GM18520 (cell line): ENCODE data around the gene SLC39A10.
A peak's percentile ranks its signal among the peaks of the same experiment; 100 is the strongest.
"Not testable (repeated sequence)": the region's sequence is repeated elsewhere in the genome, so short reads cannot be mapped to it uniquely, and the experiment has no call there.

Source experiments
- ATAC-seq: cut with Tn5 transposase; IDR thresholded peaks from one replicate; pipeline ENCODE4 v1.9.1; 2021; ENCODE audit not compliant: unreplicated experiment

Gene SLC39A10

GRCh38 chr2:195644708-195645107 lies 12.3 kb upstream of the SLC39A10 start:
- ATAC-seq = not testable (repeated sequence)

- no peak for ATAC-seq
These were observed 11.6 kb upstream of the SLC39A10 start for GRCh38 chr2:195645413-195645812.

GRCh38 chr2:195646424-195646823 lies 10.6 kb upstream of the SLC39A10 start:
- no peak for ATAC-seq

- no peak for ATAC-seq
These were observed 9.7 kb upstream of the SLC39A10 start for GRCh38 chr2:195647302-195647701.

GRCh38 chr2:195648370-195648769 lies 8.7 kb upstream of the SLC39A10 start:
- not testable (repeated sequence) for ATAC-seq

GRCh38 chr2:195648787-195649186 lies 8.2 kb upstream of the SLC39A10 start:
- no peak for ATAC-seq

GRCh38 chr2:195649629-195650190 lies 7.3 kb upstream of the SLC39A10 start:
- ATAC-seq = peak; percentile 3

GRCh38 chr2:195651046-195651445 lies 6.0 kb upstream of the SLC39A10 start:
- no peak for ATAC-seq

GRCh38 chr2:195652911-195653310 lies 4.1 kb upstream of the SLC39A10 start:
- ATAC-seq = no peak

GRCh38 chr2:195656161-195656858 lies 716 bp upstream of the SLC39A10 start:
- ATAC-seq = no peak

GRCh38 chr2:195657634-195658540 lies 861 bp downstream of the SLC39A10 start:
- ATAC-seq = peak; percentile 20

- ATAC-seq = no peak
These were observed 1.5 kb downstream of the SLC39A10 start for GRCh38 chr2:195658541-195658890.

GRCh38 chr2:195659114-195659513 lies 2.1 kb downstream of the SLC39A10 start:
- no peak for ATAC-seq

- no peak for ATAC-seq
These were observed 3.2 kb downstream of the SLC39A10 start for GRCh38 chr2:195659982-195660890.

- ATAC-seq = no peak
These were observed 5.1 kb downstream of the SLC39A10 start for GRCh38 chr2:195662138-195662537.

GRCh38 chr2:195663007-195663406 lies 6.0 kb downstream of the SLC39A10 start:
- ATAC-seq = no peak

GRCh38 chr2:195664528-195664927 lies 7.5 kb downstream of the SLC39A10 start:
- ATAC-seq = no peak

GRCh38 chr2:195665153-195665552 lies 8.1 kb downstream of the SLC39A10 start:
- ATAC-seq = not testable (repeated sequence)

- ATAC-seq = no peak
These were observed 9.2 kb downstream of the SLC39A10 start for GRCh38 chr2:195666113-195666712.

GRCh38 chr2:195667974-195668373 lies 10.9 kb downstream of the SLC39A10 start:
- ATAC-seq = no peak
